ENCODE measurements around the gene CHTF18.
A peak's percentile ranks its signal among the peaks of the same experiment; 100 is the strongest.
"Not testable (repeated sequence)": the region's sequence is repeated elsewhere in the genome, so short reads cannot be mapped to it uniquely, and the experiment has no call there.

Gene CHTF18

DNA sequence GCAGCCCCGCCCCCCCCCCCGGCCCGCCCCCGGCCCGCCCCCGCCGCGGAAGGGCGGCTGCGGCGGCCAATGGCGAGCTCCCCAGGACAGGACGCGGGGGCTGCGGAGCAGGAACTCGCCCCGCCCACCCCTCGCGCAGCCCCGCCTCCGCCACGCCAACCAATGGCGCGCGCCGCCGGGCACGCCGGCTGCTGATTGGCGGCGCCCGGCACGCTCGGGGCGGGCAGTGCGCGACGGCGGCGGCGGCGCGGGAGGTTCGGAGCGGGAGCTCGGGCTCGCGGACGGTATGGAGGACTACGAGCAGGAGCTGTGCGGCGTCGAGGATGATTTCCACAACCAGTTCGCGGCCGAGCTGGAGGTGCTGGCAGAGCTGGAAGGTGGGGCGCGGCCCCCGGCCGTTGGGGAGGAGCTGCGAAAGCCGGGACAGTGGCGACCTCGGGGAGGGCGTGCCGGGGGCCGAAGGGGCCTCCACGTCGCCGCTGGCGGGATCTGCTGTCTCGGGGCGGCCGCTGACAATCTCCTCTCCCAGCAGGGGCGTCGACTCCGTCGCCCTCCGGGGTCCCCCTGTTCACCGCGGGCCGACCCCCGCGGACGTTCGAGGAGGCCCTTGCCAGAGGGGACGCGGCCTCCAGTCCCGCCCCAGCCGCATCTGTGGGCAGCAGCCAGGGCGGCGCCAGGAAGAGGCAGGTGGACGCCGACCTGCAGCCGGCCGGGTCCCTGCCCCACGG, at the start of gene CHTF18:
Gene CHTF18 (plus strand): TSS at position 222 of the 728 bp plus-strand sequence. CDS start 65 bp downstream, at position 287.
- peak; percentile 91 for DNase-seq

GRCh38 chr16:739560-740458, 48.6 kb upstream of the CHTF18 start:
- no peak for DNase-seq

GRCh38 chr16:740459-740763, 48.0 kb upstream of the CHTF18 start:
- no peak for DNase-seq

GRCh38 chr16:740764-741505, 47.5 kb upstream of the CHTF18 start, which contains the start of gene CIAO3:
Gene CIAO3, minus strand, starts transcription at chr16:740997. Its CDS starts 12 bp downstream, at chr16:740985.
- DNase-seq, result peak; percentile 92

GRCh38 chr16:741986-742629, 46.3 kb upstream of the CHTF18 start:
- no peak for DNase-seq

- DNase-seq, result not testable (repeated sequence)
Measured at GRCh38 chr16:742894-743293, 45.5 kb upstream of the CHTF18 start.

GRCh38 chr16:743794-744500, 44.5 kb upstream of the CHTF18 start:
- no peak for DNase-seq

DNA sequence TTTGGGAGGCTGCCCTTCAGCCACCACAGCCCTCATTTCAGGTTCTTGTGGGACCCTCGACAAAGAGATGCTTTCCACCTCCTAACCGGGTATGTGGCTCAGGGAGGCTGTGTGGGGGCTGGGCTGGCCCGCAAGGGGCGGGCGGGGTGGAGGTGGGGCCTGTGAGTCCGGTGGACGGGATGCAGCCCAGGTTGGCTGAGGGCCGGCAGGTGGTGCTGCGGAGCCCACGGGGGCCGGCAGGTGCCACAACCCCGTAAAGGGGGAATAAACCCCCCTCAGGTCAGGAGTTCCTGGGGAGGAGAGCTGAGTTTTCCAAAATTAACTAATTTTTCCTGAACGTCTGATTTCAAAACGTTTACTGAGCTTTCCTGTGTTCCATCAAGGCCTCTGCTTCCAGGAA, 42.7 kb upstream of the CHTF18 start:
- no peak for DNase-seq

- DNase-seq, result no peak
Measured at GRCh38 chr16:746637-747036, 41.8 kb upstream of the CHTF18 start.

- DNase-seq, result no peak
Measured at GRCh38 chr16:747978-748746, 40.3 kb upstream of the CHTF18 start.

DNA sequence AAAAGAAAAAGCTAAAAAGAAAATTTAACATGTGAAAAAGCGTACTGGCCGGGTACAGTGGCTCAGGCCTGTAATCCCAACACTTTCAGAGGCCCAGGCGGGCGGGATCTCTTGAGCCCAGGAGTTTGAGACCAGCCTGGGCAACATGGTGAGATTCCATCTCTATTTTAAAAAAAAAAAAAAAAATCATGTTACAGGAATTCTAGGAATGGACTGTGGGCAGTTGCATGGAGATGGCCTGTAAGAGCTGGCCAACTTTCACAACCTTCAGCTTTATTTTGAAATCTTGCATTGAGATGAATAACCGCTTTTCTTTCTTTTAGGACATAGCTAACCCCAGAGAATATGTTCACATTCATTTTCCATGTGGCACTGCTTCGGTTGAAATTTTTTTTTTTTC, 39.4 kb upstream of the CHTF18 start:
- no peak for DNase-seq

- DNase-seq, result no peak
Measured at GRCh38 chr16:750485-750884, 37.9 kb upstream of the CHTF18 start.

GRCh38 chr16:751152-752006, 37.0 kb upstream of the CHTF18 start:
- DNase-seq, result no peak

DNA sequence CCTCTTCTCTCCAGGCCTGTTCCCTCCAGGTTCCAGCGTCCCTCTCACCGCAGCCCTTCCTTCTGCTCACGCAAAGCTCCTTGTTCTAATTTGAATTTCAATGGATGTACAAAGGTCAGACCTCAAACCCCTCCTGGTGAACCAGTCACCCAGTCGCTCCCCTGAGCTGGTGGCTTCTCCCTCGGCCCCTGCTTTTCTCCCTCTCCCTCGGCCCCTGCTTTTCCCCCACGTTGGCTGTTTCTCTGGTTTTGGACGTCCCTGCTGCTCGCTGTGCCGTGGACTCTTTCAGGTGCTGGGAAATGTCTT, 36.5 kb upstream of the CHTF18 start:
- no peak for DNase-seq

GRCh38 chr16:754121-754607, 34.3 kb upstream of the CHTF18 start:
- not testable (repeated sequence) for DNase-seq

DNA sequence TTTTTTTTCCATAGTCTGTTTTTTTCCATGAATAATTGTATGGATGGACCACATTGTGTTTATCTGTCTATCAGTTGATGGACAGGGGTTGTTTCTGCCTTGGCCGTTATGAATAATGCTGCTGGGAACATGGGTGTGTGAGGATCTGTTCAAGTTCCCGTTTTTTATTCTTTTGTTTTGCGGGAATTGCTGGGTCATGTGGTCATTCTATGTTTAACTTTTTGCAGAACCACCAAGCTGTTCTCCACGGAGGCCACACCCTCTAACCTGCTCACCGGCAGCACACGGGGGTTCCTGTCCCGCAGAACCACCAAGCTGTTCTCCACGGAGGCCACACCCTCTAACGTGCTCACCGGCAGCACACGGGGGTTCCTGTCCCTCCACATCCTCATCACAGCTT, 33.8 kb upstream of the CHTF18 start:
- no peak for DNase-seq

DNA sequence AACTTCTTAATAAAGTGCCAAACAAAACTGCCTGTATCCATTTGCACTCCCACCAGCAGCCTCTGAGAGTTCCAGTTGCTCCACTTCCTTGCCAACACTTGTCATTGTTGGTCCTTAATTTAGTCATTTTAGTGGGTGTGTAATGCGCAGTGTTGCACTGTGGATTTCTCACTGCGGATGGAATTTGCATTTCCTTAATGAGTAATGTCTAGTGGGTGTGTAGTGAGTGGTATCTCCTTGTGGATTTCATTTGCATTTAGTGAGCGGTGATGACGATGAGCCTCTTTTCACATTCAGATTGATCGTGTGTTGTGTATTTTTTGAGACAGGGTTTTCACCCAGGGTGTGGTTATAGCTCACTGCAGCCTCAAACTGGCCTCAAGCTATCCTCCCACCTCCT, 32.0 kb upstream of the CHTF18 start:
- DNase-seq, result no peak

DNA sequence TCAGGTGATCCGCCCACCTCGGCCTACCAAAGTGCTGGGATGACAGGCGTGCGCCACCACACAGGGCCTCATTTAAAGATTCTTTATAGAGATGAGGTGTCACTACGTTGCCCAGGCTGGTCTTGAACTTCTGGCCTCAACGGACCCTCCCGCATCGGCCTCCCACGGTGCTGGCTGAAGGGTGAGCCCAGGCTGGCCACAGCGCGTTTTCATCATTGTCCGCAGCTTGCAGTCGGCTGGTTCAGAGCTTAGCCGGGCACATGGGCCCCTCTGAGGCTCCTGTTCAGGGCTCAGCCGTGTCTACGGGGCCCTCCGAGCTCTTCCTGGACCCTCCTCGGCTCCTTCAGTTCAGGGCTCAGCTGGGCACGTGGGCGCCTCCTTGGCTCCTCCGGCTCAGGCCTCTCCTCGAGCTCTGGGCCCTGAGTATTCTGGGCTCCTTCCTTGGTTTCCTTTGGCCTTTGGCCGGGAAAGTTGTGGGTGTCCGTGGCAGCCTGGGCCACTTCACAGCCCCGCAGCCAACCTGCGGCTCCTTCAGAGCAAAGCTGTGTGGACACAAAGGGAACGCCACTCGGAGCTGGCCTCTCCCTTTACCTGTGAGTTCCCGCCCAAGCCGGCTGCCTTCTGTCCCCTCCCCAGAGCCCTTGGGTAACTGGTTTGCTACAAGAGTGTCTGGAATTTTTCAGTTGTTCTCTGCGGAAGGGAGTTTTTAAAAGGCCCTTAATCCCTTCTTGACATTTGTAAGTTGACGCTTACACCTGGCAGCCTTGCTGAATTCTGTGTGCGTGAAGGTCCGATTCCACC, 29.1 kb upstream of the CHTF18 start:
- no peak for DNase-seq

GRCh38 chr16:760065-760464, 28.4 kb upstream of the CHTF18 start:
- DNase-seq, result no peak

Data from activated CD4-positive, alpha-beta T cell treated with anti-CD3 and anti-CD28 coated beads for 1 hour (primary cell).